M059J (cell line): ENCODE measurements around the gene GADL1. TPM values are rescaled to one million over a fixed set of nuclear protein-coding genes. Genes with fewer than 3 reads are reported as not detected.
A peak's percentile ranks its signal among the peaks of the same experiment; 100 is the strongest.

Experiments used
- DNase-seq: peaks from one replicate; pipeline ENCODE4 v3.0.0-alpha.2; 2012; ENCODE audit warnings: low read depth
- total RNA-seq: library from RNA; depleted of rRNA; stranded (reverse); fragments of >200 nt; shearing (Covaris generic); gene quantifications from 2 replicates; pipeline ENCODE4 v1.2.3, GENCODE V29; 2014

Gene GADL1
- total RNA-seq, 1 experiment from 2014 or later, result not detected

- no peak for DNase-seq
Measured at GRCh38 chr3:30878862-30879261, 15.6 kb downstream of the GADL1 start.

- DNase-seq, result no peak
Measured at GRCh38 chr3:30875505-30875904, 19.0 kb downstream of the GADL1 start.

- DNase-seq, result no peak
Measured at GRCh38 chr3:30873671-30874070, 20.8 kb downstream of the GADL1 start.

- no peak for DNase-seq
Measured at GRCh38 chr3:30872879-30873278, 21.6 kb downstream of the GADL1 start.

GRCh38 chr3:30871720-30872119 is 22.7 kb downstream of the GADL1 start:
- DNase-seq, result no peak

GRCh38 chr3:30864836-30865235 is 29.6 kb downstream of the GADL1 start:
- DNase-seq, result no peak

GRCh38 chr3:30864132-30864531 is 30.3 kb downstream of the GADL1 start:
- no peak for DNase-seq

- no peak for DNase-seq
Measured at GRCh38 chr3:30862004-30862403, 32.5 kb downstream of the GADL1 start.

- no peak for DNase-seq
Measured at GRCh38 chr3:30858894-30859389, 35.5 kb downstream of the GADL1 start.

GRCh38 chr3:30855400-30856292 is 38.8 kb downstream of the GADL1 start:
- no peak for DNase-seq

GRCh38 chr3:30852833-30853232 is 41.6 kb downstream of the GADL1 start:
- no peak for DNase-seq

GRCh38 chr3:30848087-30848779 is 46.2 kb downstream of the GADL1 start:
- no peak for DNase-seq

GRCh38 chr3:30847592-30847991 is 46.9 kb downstream of the GADL1 start:
- DNase-seq, result no peak

- no peak for DNase-seq
Measured at GRCh38 chr3:30845606-30846005, 48.9 kb downstream of the GADL1 start.

- DNase-seq, result no peak
Measured at GRCh38 chr3:30843877-30844276, 50.6 kb downstream of the GADL1 start.

- no peak for DNase-seq
Measured at GRCh38 chr3:30836141-30836540, 58.3 kb downstream of the GADL1 start.

- DNase-seq, result no peak
Measured at GRCh38 chr3:30835667-30836066, 58.8 kb downstream of the GADL1 start.

GRCh38 chr3:30832961-30833575 is 61.4 kb downstream of the GADL1 start:
- no peak for DNase-seq

- no peak for DNase-seq
Measured at GRCh38 chr3:30827080-30827479, 67.4 kb downstream of the GADL1 start.

- peak; percentile 30 for DNase-seq
Measured at GRCh38 chr3:30826531-30826942, 67.9 kb downstream of the GADL1 start.

GRCh38 chr3:30819067-30819798 is 75.2 kb downstream of the GADL1 start:
- no peak for DNase-seq

GRCh38 chr3:30813734-30814133 is 80.7 kb downstream of the GADL1 start:
- no peak for DNase-seq
